ENCODE data around the gene CNBD2. TPM values are rescaled to one million over a fixed set of nuclear protein-coding genes. Genes with fewer than 3 reads are reported as not detected.

Gene CNBD2
- total RNA-seq, 1 donor from 2014 or later: 2.7 TPM

- Histone ChIP-seq H3K36me3 (no peaks in the 10 kb centered on the region), H3K27ac (no peak overlapping the region), H3K4me1 (no peaks in the 10 kb centered on the region), H3K9me3 (no peaks in the 10 kb centered on the region), H3K4me3 (no peak overlapping the region), H3K27me3 (no peaks in the 10 kb centered on the region)
- intact Hi-C loops (cut with DNase I): no loop called here
- no peak for TF ChIP-seq POLR2AphosphoS5 (IDR thresholded peaks at IDR 0.05; ENCODE audit: insufficient read depth in 1 of 2, low read depth in 1 of 2)
- TF ChIP-seq, protein P1, sequence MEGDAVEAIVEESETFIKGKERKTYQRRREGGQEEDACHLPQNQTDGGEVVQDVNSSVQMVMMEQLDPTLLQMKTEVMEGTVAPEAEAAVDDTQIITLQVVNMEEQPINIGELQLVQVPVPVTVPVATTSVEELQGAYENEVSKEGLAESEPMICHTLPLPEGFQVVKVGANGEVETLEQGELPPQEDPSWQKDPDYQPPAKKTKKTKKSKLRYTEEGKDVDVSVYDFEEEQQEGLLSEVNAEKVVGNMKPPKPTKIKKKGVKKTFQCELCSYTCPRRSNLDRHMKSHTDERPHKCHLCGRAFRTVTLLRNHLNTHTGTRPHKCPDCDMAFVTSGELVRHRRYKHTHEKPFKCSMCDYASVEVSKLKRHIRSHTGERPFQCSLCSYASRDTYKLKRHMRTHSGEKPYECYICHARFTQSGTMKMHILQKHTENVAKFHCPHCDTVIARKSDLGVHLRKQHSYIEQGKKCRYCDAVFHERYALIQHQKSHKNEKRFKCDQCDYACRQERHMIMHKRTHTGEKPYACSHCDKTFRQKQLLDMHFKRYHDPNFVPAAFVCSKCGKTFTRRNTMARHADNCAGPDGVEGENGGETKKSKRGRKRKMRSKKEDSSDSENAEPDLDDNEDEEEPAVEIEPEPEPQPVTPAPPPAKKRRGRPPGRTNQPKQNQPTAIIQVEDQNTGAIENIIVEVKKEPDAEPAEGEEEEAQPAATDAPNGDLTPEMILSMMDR (IDR thresholded peaks at IDR 0.05): no peak
- no peak for DNase-seq (ENCODE audit: extremely low spot score in 2 of 2)
Measured at GRCh38 chr20:36034875-36035274, 66.5 kb downstream of the CNBD2 start.

DNA sequence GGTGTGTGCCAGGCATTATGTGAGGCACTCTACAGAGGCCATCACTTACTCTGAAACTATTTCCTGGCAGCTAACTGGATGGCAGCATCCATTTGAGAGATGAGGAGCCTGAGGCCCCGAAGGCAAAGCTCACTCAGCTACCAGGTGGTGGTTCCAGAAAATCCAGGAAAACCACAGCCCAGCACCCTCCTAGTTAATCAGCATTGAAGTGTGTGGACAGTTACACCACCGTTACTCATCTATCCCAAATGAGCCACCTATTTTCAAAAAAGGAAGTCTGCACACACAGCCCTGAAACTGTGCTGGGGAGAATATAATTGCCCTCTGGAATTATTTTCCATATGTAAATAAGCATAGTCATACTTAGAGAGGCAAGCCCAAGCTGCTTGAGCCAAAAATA lies 67.4 kb downstream of the CNBD2 start:
- H3K36me3 ChIP-seq: no peaks in the 10 kb centered on the region
- TF ChIP-seq, protein P1 (IDR thresholded peaks at IDR 0.05): no peak
- TF ChIP-seq POLR2AphosphoS5 (IDR thresholded peaks at IDR 0.05; ENCODE audit: insufficient read depth in 1 of 2, low read depth in 1 of 2) (no peak), POLR2A (IDR thresholded peaks at IDR 0.05) (no peak)
- H3K27ac ChIP-seq: no peak overlapping the region
- H3K27me3 ChIP-seq: no peaks in the 10 kb centered on the region
- intact Hi-C loops (cut with DNase I): no loop called here
- no peak overlapping the region for H3K4me3 ChIP-seq
- no peak for DNase-seq (ENCODE audit: extremely low spot score in 2 of 2)
- H3K4me1 ChIP-seq: no peaks in the 10 kb centered on the region
- H3K9me3 ChIP-seq: no peaks in the 10 kb centered on the region

- Histone ChIP-seq H3K4me1 (no peaks in the 10 kb centered on the region), H3K27me3 (no peaks in the 10 kb centered on the region), H3K4me3 (no peak overlapping the region), H3K27ac (no peak overlapping the region), H3K36me3 (no peaks in the 10 kb centered on the region), H3K9me3 (no peaks in the 10 kb centered on the region)
- intact Hi-C loops (cut with DNase I): no loop called here
- no peak for TF ChIP-seq POLR2A (IDR thresholded peaks at IDR 0.05)
- TF ChIP-seq POLR2AphosphoS5 (IDR thresholded peaks at IDR 0.05; ENCODE audit: insufficient read depth in 1 of 2, low read depth in 1 of 2): no peak
- TF ChIP-seq, protein P1 (IDR thresholded peaks at IDR 0.05): no peak
- no peak for DNase-seq (ENCODE audit: extremely low spot score in 2 of 2)
Measured at GRCh38 chr20:36036688-36037087, 68.3 kb downstream of the CNBD2 start.

- TF ChIP-seq, protein P1 (IDR thresholded peaks at IDR 0.05): no peak
- intact Hi-C loops (cut with DNase I): no loop called here
- DNase-seq (ENCODE audit: extremely low spot score in 2 of 2): no peak
- Histone ChIP-seq H3K27me3 (no peaks in the 10 kb centered on the region), H3K4me1 (no peaks in the 10 kb centered on the region), H3K27ac (no peak overlapping the region), H3K9me3 (no peaks in the 10 kb centered on the region), H3K36me3 (no peaks in the 10 kb centered on the region), H3K4me3 (no peak overlapping the region)
Measured at GRCh38 chr20:36040571-36040970, 72.2 kb downstream of the CNBD2 start.

DNA sequence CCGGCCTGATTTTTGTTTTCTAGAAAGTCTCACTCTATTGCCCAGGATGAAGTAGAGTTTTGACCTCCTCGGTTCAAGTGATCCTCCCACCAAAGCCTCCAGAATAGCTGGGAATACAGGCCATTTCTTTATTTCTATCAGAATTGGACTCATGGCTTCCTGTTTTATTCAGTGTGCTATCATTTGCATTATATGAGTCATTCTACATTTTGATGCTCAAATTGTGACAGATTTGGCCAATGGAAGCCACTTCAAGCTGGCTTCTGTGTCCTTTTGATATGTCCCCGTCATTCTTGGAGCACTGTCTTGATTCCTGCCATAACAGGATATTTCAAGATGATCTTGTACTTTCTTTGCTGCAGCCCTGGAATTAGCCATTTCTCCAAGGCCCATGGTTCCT lies 75.1 kb downstream of the CNBD2 start:
- H3K9me3 ChIP-seq: no peaks in the 10 kb centered on the region
- no peak for DNase-seq (ENCODE audit: extremely low spot score in 2 of 2)
- no peak overlapping the region for H3K4me3 ChIP-seq
- no peak overlapping the region for H3K27ac ChIP-seq
- peaks cover 0 to 8% of the 10 kb centered on the region in 2 donors for H3K36me3 ChIP-seq
- H3K27me3 ChIP-seq: no peaks in the 10 kb centered on the region
- peaks cover 25% of the 10 kb centered on the region for H3K4me1 ChIP-seq
- intact Hi-C loops (cut with DNase I): no loop called here
- no peak for TF ChIP-seq POLR2AphosphoS5 (IDR thresholded peaks at IDR 0.05; ENCODE audit: insufficient read depth in 1 of 2, low read depth in 1 of 2)

Measured in vagina (tissue), 2 donors.